BE2C (cell line): ENCODE measurements around the gene FAM9A.
"Not testable (repeated sequence)": the region's sequence is repeated elsewhere in the genome, so short reads cannot be mapped to it uniquely, and the experiment has no call there.

ENCODE experiments used
- DNase-seq: peaks from one replicate; pipeline ENCODE4 v3.0.0-alpha.2; 2020
- H3K27me3 ChIP-seq: fragments of 250-450 bp; sonication (Bioruptor Pico); 2 replicates; pipeline ENCODE4 v1.5.1; 2020; ENCODE audit warnings: mild to moderate bottlenecking
- H3K36me3 ChIP-seq: fragments of 250-450 bp; sonication (Bioruptor Pico); 2 replicates; pipeline ENCODE4 v1.5.1; 2020; ENCODE audit warnings: mild to moderate bottlenecking
- H3K4me1 ChIP-seq: fragments of 250-450 bp; sonication (Bioruptor Pico); 2 replicates; pipeline ENCODE4 v1.5.1; 2020
- H3K4me3 ChIP-seq: 2 replicates; pipeline ENCODE4 v1.5.1; 2011; ENCODE audit warnings: low read depth, low read length
- H3K9me3 ChIP-seq: fragments of 250-450 bp; sonication (Bioruptor Pico); 2 replicates; pipeline ENCODE4 v1.5.1; 2020
- TF ChIP-seq, protein P1 (sequence below): IDR thresholded peaks from 2 replicates; pipeline ENCODE4 v1.5.1; 2012; ENCODE audit warnings: mild to moderate bottlenecking, low read depth, low read length

The FAM9A gene

DNA sequence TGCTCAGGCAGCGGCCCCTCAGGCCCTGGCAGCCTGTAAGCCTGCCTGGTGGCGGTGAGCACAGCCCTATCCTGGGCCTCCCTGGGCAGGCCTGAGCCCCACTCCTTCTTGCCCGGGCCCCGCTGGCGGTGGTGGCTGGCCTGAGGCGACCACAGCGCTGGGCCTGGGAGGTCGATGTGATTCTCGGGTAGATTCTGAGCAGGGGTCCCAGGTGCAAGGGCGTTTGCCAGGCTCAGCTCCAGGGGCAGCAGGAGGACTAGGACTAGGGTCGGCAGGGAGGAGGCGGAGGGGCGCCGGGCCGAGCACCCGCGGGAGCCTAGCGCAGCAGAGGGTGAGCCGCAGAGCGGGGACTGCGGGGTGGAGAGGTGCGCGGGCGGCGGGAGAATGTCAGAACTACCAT, 17.0 kb downstream of the FAM9A start:
- Histone ChIP-seq H3K4me3 (no peak overlapping the region), H3K9me3 (no peaks in the 10 kb centered on the region), H3K27me3 (no peaks in the 10 kb centered on the region), H3K4me1 (no peaks in the 10 kb centered on the region), H3K36me3 (no peaks in the 10 kb centered on the region)
- no peak for DNase-seq
- TF ChIP-seq, protein P1, sequence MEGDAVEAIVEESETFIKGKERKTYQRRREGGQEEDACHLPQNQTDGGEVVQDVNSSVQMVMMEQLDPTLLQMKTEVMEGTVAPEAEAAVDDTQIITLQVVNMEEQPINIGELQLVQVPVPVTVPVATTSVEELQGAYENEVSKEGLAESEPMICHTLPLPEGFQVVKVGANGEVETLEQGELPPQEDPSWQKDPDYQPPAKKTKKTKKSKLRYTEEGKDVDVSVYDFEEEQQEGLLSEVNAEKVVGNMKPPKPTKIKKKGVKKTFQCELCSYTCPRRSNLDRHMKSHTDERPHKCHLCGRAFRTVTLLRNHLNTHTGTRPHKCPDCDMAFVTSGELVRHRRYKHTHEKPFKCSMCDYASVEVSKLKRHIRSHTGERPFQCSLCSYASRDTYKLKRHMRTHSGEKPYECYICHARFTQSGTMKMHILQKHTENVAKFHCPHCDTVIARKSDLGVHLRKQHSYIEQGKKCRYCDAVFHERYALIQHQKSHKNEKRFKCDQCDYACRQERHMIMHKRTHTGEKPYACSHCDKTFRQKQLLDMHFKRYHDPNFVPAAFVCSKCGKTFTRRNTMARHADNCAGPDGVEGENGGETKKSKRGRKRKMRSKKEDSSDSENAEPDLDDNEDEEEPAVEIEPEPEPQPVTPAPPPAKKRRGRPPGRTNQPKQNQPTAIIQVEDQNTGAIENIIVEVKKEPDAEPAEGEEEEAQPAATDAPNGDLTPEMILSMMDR, result no peak

DNA sequence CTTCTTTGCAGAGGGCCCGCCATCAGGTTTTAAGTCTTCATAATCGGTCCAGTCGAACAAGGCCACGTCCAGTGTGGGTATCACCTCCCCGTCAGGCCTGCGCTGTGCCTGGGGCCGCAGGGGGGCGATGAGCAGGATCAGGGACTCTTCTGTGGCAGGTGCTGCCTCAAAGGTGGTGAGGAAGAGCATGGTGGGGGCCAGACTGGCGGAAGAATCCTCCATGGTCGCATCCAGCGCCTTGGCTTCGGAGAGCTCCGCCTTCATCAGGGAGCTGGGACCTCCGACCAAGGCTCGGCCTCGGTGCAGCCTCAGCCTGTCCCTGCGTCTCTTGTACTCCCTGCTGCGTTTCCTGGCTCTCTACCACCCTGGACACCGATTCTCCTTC, 17.5 kb downstream of the FAM9A start:
- TF ChIP-seq, protein P1, result no peak

DNA sequence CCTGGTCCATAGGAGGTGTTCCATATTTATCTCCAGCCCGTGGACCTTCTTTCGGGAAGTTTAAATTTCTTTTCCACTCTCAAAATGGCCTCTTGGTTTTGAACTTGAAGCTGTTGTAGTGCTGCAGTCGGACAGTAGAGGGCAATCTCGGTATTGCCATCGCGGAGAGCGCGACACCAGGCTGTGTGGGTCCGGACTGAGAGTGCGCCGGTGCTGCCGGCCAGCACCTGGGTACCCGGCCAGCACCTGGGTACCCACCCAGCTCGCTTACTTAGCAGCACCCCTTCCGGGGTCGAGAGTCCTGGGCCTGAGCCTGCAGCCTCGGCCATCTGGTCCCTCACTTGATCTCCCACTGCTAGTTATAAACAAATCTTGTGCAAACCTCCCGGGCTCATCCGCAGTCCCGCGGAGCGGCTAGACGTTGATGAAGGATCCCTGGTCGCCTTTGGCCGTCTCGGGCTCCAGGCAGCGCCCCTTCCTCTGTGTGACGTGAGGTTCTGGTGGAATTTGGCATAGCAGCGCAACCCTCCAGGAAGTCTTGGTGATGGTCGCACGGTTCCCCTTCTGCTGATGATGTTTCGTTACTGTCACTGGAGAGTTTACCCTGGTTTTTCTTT, 18.0 kb downstream of the FAM9A start:
- H3K9me3 ChIP-seq, result no peaks in the 10 kb centered on the region
- no peak overlapping the region for H3K4me3 ChIP-seq
- H3K36me3 ChIP-seq, result no peaks in the 10 kb centered on the region
- H3K27me3 ChIP-seq, result no peaks in the 10 kb centered on the region
- DNase-seq, result no peak
- no peaks in the 10 kb centered on the region for H3K4me1 ChIP-seq
- TF ChIP-seq, protein P1, result 0 out of 2 replicates have a peak, but pooled peaks have one; percentile 7

More for the DNA sequence above, 17.5 kb downstream of the FAM9A start:
- H3K9me3 ChIP-seq, result no peaks in the 10 kb centered on the region
- no peaks in the 10 kb centered on the region for H3K36me3 ChIP-seq
- no peak for DNase-seq
- no peaks in the 10 kb centered on the region for H3K4me1 ChIP-seq
- H3K27me3 ChIP-seq, result no peaks in the 10 kb centered on the region
- H3K4me3 ChIP-seq, result no peak overlapping the region

DNA sequence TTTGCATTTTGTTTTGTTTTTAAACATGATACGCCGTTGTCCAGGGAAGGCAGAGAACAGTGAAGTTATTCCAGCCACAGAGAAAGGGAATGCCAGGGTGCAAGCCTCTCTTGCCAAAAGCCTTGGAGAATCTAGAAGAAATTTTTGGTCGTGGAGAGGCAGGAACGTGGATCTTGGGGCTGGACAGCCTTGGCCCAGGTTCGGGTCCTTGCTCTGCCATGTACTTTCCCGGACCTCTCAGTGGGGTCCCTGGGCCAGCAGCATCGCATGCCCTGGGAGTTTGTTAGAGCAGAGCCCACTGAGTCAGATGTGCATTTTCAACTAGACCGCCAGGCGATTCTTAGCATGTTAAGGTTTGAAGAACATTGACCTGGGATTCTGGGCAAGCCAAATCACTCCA, 18.6 kb downstream of the FAM9A start:
- DNase-seq, result no peak
- Histone ChIP-seq H3K4me1 (no peaks in the 10 kb centered on the region), H3K27me3 (no peaks in the 10 kb centered on the region), H3K4me3 (no peak overlapping the region), H3K36me3 (no peaks in the 10 kb centered on the region), H3K9me3 (no peaks in the 10 kb centered on the region)
- TF ChIP-seq, protein P1, result no peak

DNA sequence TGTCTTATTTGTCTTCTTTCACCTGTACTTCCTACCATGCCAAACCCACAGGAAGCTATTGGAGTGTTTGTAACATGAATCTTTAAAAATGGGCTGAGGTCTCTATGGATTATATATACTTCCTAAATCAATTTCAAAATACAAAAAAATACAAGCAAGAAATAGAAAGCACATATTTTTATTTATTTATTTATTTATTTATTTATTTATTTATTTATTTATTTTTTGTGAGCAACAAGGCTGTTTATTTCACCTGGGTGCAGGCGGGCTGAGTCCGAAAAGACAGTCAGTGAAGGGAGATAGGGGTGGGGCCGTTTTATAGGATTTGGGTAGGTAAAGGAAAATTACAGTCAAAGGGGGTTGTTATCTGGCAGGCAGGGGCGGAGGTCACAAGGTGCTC, 19.3 kb downstream of the FAM9A start:
- H3K9me3 ChIP-seq, H3K4me1 ChIP-seq, DNase-seq, H3K36me3 ChIP-seq, H3K4me3 ChIP-seq, H3K27me3 ChIP-seq: not testable (repeated sequence)

DNA sequence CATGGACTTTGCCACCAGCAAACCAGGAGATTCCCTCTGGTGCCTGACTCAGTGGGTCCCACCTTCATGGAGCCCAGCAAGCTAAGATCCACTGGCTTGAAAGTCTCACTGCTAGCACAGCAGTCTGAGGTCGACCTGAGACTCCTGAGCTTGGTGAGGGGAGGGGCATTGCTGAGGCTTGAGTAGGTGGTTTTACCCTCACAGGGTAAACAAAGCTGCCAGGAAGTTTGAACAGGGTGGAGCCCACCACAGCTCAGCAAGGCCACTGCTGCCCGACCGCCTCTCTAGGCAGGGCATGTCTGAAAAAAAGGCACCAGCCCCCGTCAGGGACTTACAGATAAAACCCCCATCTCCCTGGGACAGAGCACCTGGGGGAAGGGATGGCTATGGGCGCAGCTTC, 28.1 kb downstream of the FAM9A start:
- no peaks in the 10 kb centered on the region for H3K9me3 ChIP-seq
- no peak for DNase-seq
- no peaks in the 10 kb centered on the region for H3K36me3 ChIP-seq
- no peaks in the 10 kb centered on the region for H3K27me3 ChIP-seq
- no peak overlapping the region for H3K4me3 ChIP-seq
- no peaks in the 10 kb centered on the region for H3K4me1 ChIP-seq
- TF ChIP-seq, protein P1, result no peak

DNA sequence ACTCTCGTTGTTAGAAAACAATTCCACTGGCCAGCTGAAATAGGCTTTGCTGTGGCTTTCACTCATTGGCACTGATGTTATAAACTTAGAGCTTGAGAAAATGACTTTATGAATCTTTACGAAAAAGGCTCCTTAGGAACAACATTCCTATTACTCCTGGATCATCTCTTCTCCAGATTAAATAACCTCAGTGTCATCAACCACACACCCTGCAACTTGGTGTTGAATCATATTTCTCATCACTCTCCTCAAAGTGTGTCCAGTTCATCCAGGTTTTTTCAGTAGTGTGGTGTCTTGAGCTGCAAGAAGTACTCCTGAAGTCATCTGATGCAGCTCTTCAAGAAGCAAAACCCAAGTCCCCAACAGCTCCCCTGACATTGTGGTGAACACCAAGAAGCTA, 41.2 kb downstream of the FAM9A start:
- TF ChIP-seq, protein P1, result no peak
- no peak for DNase-seq
- H3K27me3 ChIP-seq, result no peaks in the 10 kb centered on the region

DNA sequence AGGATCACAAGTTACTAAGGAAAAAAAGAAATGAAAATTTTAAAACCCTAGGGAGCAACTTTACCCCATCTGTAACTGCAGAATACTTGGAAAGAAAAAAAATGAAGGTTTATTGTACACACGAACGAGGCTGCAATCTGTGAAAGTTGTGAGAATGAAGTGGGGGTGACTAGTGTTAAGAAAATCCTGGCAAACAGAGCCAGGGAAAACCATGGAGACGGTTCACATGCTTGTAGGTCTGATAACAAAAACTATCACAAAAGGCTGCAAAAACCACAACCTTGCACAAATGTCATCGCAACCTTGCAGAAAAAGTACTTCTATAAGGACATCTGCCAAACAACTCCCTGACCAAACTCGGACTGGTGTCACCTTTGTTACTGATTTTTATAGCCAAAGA, 42.5 kb downstream of the FAM9A start:
- not testable (repeated sequence) for H3K36me3 ChIP-seq, DNase-seq, H3K4me3 ChIP-seq

More for the DNA sequence above, 41.2 kb downstream of the FAM9A start:
- H3K9me3 ChIP-seq, result no peaks in the 10 kb centered on the region
- no peaks in the 10 kb centered on the region for H3K36me3 ChIP-seq
- no peaks in the 10 kb centered on the region for H3K4me1 ChIP-seq
- H3K4me3 ChIP-seq, result no peak overlapping the region

DNA sequence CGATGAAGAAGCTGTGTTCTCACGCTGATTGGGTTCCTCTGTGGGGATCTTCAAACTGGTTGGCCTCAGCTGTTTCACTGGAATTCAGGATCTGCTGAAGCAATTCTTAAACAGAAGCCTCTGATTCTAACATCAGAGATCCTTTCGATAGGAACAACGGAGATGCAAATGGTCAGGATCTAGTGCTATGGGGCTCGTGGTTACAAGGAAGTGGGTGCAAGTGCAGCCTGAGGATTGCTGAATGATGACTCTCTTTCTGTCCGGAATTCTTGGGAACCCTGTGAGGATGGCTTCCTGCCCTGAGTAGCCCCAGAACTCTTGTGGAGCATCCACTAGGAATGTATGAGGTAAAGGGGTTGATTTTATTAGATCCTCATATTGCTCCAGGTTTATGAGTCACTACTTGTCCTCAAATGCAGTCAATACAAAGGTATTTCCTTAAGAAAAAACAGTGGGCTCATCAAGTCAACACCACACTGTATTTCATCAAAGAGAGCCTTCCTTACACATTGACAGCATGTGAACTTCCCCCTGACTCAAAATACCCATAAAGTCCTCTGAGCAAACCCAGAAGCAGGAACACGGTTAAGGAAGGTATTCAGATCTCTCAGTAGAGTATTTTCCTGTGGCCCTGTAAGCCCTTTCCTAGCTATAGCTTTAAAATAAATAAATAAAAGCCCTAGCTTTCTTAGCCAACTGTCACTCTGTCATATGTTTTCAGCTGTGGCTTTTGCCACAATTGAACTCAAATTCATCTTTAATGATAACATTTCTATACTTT, 43.4 kb downstream of the FAM9A start:
- H3K4me3 ChIP-seq, H3K9me3 ChIP-seq, DNase-seq, H3K36me3 ChIP-seq, H3K4me1 ChIP-seq, H3K27me3 ChIP-seq: not testable (repeated sequence)

More for the DNA sequence above, 42.5 kb downstream of the FAM9A start:
- H3K27me3 ChIP-seq, H3K9me3 ChIP-seq, H3K4me1 ChIP-seq: not testable (repeated sequence)
